GM23338 (cell line): ENCODE measurements around the gene IL5RA.

Experiments used
- EZH2 ChIP-seq: fragments of 200-600 bp; sonication (generic); IDR thresholded peaks from one replicate; pipeline ENCODE4 v1.8.0; 2017; ENCODE audit warnings: antibody characterized with exemption, mild to moderate bottlenecking, low read depth; ENCODE audit not compliant: unreplicated experiment
- EZH2phosphoT487 ChIP-seq: fragments of 200-600 bp; sonication (generic); IDR thresholded peaks from one replicate; pipeline ENCODE4 v1.8.1; 2018; ENCODE audit warnings: antibody characterized with exemption; ENCODE audit not compliant: unreplicated experiment
- TF ChIP-seq, protein P1 (sequence below), 2 experiments: fragments of 200-600 bp in 1 of 2; sonication (generic) in 1 of 2; conservative IDR thresholded peaks; 2 replicates each; pipeline versions ENCODE4 v1.5.1 to v1.6.1; 2016 to 2017; ENCODE audit warnings: antibody characterized with exemption in 2 of 2, low read depth in 2 of 2, mild to moderate bottlenecking in 2 of 2, moderate library complexity in 1 of 2

DNA sequence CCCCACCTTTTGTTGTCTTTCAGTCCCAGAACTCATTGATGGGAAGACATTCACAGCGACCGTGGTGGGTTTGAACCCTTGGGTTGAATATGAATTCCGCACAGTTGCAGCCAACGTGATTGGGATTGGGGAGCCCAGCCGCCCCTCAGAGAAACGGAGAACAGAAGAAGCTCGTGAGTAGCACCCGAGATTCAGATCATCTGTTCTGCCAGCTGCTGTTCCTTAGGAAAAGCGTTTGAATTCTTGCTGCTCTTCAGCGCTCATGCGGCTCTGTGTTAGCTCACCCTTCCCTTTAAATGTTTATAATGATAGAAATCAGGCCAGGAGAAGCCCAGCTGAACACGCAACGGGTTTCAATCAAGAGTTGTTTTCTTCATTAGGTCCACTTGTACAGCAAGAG, 73.0 kb downstream of the IL5RA start:
- TF ChIP-seq EZH2phosphoT487 (no peak), EZH2 (no peak)
- TF ChIP-seq, protein P1, sequence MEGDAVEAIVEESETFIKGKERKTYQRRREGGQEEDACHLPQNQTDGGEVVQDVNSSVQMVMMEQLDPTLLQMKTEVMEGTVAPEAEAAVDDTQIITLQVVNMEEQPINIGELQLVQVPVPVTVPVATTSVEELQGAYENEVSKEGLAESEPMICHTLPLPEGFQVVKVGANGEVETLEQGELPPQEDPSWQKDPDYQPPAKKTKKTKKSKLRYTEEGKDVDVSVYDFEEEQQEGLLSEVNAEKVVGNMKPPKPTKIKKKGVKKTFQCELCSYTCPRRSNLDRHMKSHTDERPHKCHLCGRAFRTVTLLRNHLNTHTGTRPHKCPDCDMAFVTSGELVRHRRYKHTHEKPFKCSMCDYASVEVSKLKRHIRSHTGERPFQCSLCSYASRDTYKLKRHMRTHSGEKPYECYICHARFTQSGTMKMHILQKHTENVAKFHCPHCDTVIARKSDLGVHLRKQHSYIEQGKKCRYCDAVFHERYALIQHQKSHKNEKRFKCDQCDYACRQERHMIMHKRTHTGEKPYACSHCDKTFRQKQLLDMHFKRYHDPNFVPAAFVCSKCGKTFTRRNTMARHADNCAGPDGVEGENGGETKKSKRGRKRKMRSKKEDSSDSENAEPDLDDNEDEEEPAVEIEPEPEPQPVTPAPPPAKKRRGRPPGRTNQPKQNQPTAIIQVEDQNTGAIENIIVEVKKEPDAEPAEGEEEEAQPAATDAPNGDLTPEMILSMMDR (conservative IDR thresholded peaks at IDR 0.05; ENCODE audit: low read depth in 2 of 2): no peak
